HG03175 (cell line): Measurements from ENCODE around the gene SLC9B2.

ENCODE experiments used
- ATAC-seq: cut with Tn5 transposase; IDR thresholded peaks from one replicate; pipeline ENCODE4 v1.9.1; 2021; ENCODE audit warnings: mild to moderate bottlenecking, moderate library complexity; ENCODE audit not compliant: unreplicated experiment

Gene SLC9B2, protein sequence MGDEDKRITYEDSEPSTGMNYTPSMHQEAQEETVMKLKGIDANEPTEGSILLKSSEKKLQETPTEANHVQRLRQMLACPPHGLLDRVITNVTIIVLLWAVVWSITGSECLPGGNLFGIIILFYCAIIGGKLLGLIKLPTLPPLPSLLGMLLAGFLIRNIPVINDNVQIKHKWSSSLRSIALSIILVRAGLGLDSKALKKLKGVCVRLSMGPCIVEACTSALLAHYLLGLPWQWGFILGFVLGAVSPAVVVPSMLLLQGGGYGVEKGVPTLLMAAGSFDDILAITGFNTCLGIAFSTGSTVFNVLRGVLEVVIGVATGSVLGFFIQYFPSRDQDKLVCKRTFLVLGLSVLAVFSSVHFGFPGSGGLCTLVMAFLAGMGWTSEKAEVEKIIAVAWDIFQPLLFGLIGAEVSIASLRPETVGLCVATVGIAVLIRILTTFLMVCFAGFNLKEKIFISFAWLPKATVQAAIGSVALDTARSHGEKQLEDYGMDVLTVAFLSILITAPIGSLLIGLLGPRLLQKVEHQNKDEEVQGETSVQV

GRCh38 chr4:103076747-103077347 lies at the start of gene SLC9B2:
TSS of gene SLC9B2 (minus strand) at chr4:103076761. CDS start at chr4:103067550, 9,211 bp downstream.
- peak; percentile 39 for ATAC-seq

- no peak for ATAC-seq
Measured at GRCh38 chr4:103126126-103126525, 49.6 kb upstream of the SLC9B2 start.

DNA sequence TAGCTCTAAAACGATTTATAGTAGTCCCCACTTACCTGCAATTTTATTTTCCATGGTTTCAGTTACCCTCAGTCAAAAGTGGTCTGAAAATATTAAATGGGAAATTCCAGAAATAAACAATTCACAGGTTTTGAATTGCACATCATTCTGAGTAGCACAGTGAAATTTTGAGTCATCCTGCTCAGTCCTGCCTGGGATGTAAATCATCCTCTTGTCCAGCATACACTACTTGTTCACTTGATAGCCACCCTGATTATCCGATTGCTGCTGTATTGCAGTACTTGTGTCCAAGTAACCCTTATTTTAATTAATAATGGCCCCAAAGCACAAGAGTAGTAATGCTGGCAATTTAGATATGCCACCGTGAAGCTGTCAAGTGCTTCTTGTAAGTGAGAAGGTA lies 46.6 kb upstream of the SLC9B2 start:
- no peak for ATAC-seq

DNA sequence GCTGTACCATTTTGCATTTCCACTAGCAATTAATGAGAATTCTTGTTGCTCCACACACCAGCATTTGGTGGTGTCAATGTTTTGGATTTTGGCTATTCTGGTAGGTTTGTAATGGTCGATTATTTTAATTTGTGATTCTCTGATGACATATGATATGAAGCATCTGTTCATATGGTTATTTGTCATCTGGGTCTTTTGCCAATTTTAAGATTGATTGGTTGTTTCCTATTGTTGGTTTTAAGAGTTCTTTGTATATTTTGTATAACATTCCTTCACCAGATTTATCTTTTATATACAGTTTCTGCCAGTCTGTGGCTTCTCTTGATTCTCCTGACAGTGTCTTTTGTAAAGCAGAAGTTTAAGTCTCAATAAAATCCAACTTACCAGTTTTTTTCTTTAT lies 41.6 kb upstream of the SLC9B2 start:
- ATAC-seq = no peak

- ATAC-seq = no peak
Measured at GRCh38 chr4:103111598-103111997, 35.0 kb upstream of the SLC9B2 start.

DNA sequence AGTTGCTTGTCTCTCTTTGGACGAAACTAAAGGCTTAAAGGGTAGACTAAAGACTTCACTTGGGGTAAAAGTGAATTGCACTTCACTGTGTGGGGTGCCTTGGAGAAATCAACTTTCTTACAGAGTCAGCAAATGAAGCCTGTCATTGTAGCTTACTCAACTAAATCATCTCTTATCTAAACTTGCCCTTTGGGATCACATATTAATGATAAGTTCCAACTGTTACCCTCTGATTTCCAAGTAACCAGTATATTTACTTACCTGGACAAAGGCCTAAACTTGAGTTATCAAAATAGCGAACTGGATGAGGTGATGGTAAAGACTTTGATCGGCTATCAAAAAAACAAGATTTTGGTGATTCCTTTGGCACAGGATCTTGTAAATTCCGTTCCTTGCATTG lies 32.0 kb upstream of the SLC9B2 start:
- no peak for ATAC-seq

- ATAC-seq = no peak
Measured at GRCh38 chr4:103105558-103106356, 29.2 kb upstream of the SLC9B2 start.

GRCh38 chr4:103104886-103105285 lies 28.3 kb upstream of the SLC9B2 start:
- no peak for ATAC-seq

GRCh38 chr4:103100691-103101090 lies 24.1 kb upstream of the SLC9B2 start:
- no peak for ATAC-seq

DNA sequence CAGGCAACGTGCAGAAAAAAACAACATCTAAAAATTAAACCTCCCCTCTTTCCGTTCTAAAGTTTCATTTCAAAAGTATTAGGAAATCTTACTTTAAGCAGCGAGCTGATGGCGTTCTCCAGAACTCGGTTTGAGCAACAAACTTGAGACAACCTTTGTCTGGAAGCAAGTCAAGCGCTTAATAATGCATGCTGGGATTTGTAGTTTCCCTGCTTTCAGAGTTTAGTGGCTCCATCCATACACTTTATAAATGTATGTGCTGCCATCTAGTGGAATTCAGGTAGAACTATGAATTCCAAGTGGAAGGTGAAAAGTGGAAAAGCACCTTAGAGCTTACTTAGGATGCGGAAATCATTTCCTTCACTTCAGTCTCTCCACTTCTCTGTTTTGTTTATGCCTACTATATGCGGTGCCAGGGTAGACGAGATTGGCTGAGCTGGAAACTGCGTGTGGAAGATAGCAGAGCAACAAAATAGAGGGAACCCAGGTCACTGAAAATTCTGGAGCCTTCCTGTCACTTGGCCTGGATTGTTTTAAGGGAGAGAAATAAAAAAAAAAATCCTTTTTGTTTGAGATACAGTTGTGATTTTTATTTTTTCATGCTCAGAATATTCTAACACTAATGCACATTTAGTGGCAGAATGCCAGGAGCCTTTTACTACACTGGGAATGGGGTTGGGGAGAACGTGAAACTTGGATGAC lies 23.3 kb upstream of the SLC9B2 start, which contains the start of gene BDH2:
BDH2 (minus strand) TSS at position 144 of the 702 bp plus-strand sequence. CDS start 3,580 bp downstream, outside the sequence.
- ATAC-seq = peak; percentile 97

GRCh38 chr4:103098756-103099440 lies 22.3 kb upstream of the SLC9B2 start:
- no peak for ATAC-seq

GRCh38 chr4:103098341-103098740 lies 21.8 kb upstream of the SLC9B2 start:
- ATAC-seq = no peak

DNA sequence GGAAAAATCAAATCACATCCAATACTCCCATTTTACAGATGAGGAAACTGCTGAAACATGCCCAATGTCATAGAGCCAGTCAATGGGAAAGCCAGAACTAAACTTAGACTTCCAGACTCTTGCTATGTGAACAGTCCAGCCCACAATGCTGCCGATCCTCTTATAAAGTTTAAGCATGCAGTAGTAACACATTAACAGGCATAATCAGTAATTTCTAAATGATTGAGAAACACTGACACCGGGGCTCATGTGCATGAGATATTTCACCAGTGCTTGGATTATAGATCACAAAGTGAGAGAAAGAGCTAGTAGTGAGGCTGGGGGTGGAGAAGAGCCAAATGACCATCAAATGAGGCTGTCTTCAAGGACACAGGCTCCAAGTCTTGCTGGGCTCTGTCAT lies 20.6 kb upstream of the SLC9B2 start:
- no peak for ATAC-seq

GRCh38 chr4:103095080-103095479 lies 18.5 kb upstream of the SLC9B2 start:
- ATAC-seq = no peak

- no peak for ATAC-seq
Measured at GRCh38 chr4:103092245-103092644, 15.7 kb upstream of the SLC9B2 start.

DNA sequence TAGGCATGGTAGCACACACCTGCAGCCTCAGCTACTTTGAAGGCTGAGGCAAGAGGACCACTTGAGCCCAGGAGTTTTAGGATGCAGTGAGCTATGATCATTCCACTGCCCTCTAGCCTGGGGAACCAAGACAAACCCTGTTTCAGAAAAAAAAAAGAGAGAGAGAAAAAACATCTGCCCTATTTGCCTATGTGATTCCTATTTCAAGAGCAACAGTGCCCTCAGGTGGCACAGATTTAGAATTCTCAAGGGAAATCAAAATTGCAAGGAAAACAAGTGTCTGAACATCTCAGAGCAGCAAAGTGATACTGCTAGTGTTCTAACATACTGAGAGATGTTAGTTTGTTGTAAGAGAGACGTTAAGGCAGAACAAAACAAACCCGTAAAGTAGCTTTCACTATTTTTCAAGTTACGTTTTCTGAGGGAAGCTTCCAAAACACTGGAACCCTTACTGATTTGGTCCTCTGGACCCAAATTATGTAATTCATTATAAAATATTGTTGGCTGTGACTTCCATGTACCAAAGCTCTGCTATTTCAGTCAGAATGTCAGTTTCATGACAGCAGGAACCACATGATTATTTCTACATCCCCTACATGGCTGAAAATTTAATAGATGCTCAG lies 15.2 kb upstream of the SLC9B2 start:
- ATAC-seq = peak; percentile 78

GRCh38 chr4:103089481-103089880 lies 12.9 kb upstream of the SLC9B2 start:
- ATAC-seq = no peak

DNA sequence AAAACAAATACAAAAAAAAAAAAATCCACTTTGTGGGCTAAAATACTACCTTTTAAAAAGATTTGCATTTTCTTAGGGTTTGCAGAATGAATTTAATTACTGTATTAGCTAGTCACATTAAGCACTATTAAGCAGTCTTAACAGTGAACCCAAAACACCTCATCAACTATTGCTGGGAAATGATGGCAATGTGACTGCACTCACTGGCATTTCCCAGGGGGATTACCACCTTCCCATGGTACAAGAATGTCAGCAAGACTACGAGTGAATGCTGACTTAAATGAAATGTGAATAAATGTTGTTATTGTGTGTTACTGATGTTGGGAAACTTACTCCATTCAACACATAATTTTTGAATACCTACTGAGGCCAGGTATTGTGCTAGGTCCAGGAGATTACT lies 10.0 kb upstream of the SLC9B2 start:
- no peak for ATAC-seq

- no peak for ATAC-seq
Measured at GRCh38 chr4:103085555-103086196, 9.1 kb upstream of the SLC9B2 start.
